OCI-LY7 (cell line): ENCODE data around the gene VPS35. TPM values are rescaled to one million over a fixed set of nuclear protein-coding genes. Genes with fewer than 3 reads are reported as not detected.

Experiments
- BruUV-seq: library from RNA; stranded (reverse); fragments of 400-500 nt; replicated peaks from 2 replicates; lab custom pipeline; 2021; lab: Mats Ljungman, UMichigan
- CTCF ChIA-PET: fragments of 300-600 bp; sonication (Branson Sonifier 250); formaldehyde crosslinking; loops from one replicate; lab custom pipeline; 2022; ENCODE audit warnings: antibody characterized with exemption; ENCODE audit not compliant: unreplicated experiment; lab: Charles Lee
- POLR2A ChIA-PET: fragments of 300-600 bp; sonication (Branson Sonifier 250); formaldehyde crosslinking; loops from one replicate; lab custom pipeline; 2022; ENCODE audit warnings: antibody characterized with exemption; lab: Charles Lee
- DNase-seq: peaks from one replicate; pipeline ENCODE4 v3.0.0-alpha.2; 2015; ENCODE audit warnings: low spot score
- H2AFZ ChIP-seq: fragments of 200-600 bp; sonication (generic), shearing (Covaris generic); 2 replicates; pipeline ENCODE4 v1.6.1; 2014; ENCODE audit warnings: mild to moderate bottlenecking, antibody characterized with exemption, low read length, moderate library complexity
- H3K27ac ChIP-seq: fragments of 200-600 bp; sonication (generic); 2 replicates; pipeline ENCODE4 v1.5.1; 2014; ENCODE audit warnings: mixed run types, low read depth, mild to moderate bottlenecking, moderate library complexity, low read length, inconsistent platforms; ENCODE audit not compliant: poor library complexity, severe bottlenecking
- H3K36me3 ChIP-seq: fragments of 200-600 bp; sonication (generic); 2 replicates; pipeline ENCODE4 v1.6.1; 2014; ENCODE audit warnings: mild to moderate bottlenecking, antibody characterized with exemption, low read length, moderate library complexity, mixed read lengths; ENCODE audit not compliant: insufficient read depth
- H3K4me1 ChIP-seq: fragments of 200-600 bp; sonication (generic); 2 replicates; pipeline ENCODE4 v1.5.1; 2014; ENCODE audit warnings: mild to moderate bottlenecking, low read length; ENCODE audit not compliant: insufficient read depth, poor library complexity, severe bottlenecking
- H3K4me2 ChIP-seq: fragments of 200-600 bp; sonication (generic); 2 replicates; pipeline ENCODE4 v1.6.1; 2014; ENCODE audit warnings: mild to moderate bottlenecking, low read length
- H3K4me3 ChIP-seq: fragments of 200-600 bp; sonication (generic); 2 replicates; pipeline ENCODE4 v1.5.1; 2014; ENCODE audit warnings: mild to moderate bottlenecking, low read depth, low read length; ENCODE audit not compliant: poor library complexity, severe bottlenecking
- H3K79me2 ChIP-seq: fragments of 200-600 bp; sonication (generic); 2 replicates; pipeline ENCODE4 v1.6.1; 2016; ENCODE audit warnings: low read depth, mild to moderate bottlenecking, low read length, moderate library complexity, mixed read lengths; ENCODE audit not compliant: insufficient read depth
- H3K9me2 ChIP-seq: fragments of 200-600 bp; sonication (generic); 2 replicates; pipeline ENCODE4 v1.6.1; 2016; ENCODE audit warnings: mild to moderate bottlenecking, low read length, mixed read lengths; ENCODE audit not compliant: insufficient read depth
- H3K9me3 ChIP-seq: fragments of 200-600 bp; sonication (generic); 2 replicates; pipeline ENCODE4 v1.6.1; 2014; ENCODE audit warnings: mild to moderate bottlenecking, mixed run types, low read length, mixed read lengths
- H4K20me1 ChIP-seq: fragments of 200-600 bp; sonication (generic); 2 replicates; pipeline ENCODE4 v1.6.1; 2014; ENCODE audit warnings: mild to moderate bottlenecking, antibody characterized with exemption, low read length, moderate library complexity, mixed read lengths; ENCODE audit not compliant: insufficient read depth
- EZH2phosphoT487 ChIP-seq: fragments of 200-600 bp; sonication (generic); IDR thresholded peaks from 2 replicates; pipeline ENCODE4 v1.6.1; 2018; ENCODE audit warnings: low read depth, borderline replicate concordance, mild to moderate bottlenecking, mixed run types, antibody characterized with exemption, low read length, moderate library complexity, mixed read lengths
- intact Hi-C: fragments of 100-400 bp; cut with micrococcal nuclease; formaldehyde crosslinking; loops from one replicate; pipeline ENCODE4 v1.10.0; 2022; ENCODE audit not compliant: unreplicated experiment
- total RNA-seq, 2 experiments: library from RNA; depleted of rRNA in 1 of 2; stranded (reverse); fragments of >200 nt in 1 of 2; shearing (Covaris generic) in 1 of 2; gene quantifications; 2 replicates each; pipeline ENCODE4 v1.2.3, GENCODE V29; 2014 to 2022
- TF ChIP-seq, protein P1 (sequence below): fragments of 200-600 bp; sonication (generic); conservative IDR thresholded peaks from 2 replicates; pipeline ENCODE4 v1.5.1; 2014; ENCODE audit warnings: mild to moderate bottlenecking, antibody characterized with exemption, low read length, moderate library complexity, mixed read lengths

VPS35 gene
- total RNA-seq, 2 experiments from 2014 or later = 64.6 to 100 TPM

DNA sequence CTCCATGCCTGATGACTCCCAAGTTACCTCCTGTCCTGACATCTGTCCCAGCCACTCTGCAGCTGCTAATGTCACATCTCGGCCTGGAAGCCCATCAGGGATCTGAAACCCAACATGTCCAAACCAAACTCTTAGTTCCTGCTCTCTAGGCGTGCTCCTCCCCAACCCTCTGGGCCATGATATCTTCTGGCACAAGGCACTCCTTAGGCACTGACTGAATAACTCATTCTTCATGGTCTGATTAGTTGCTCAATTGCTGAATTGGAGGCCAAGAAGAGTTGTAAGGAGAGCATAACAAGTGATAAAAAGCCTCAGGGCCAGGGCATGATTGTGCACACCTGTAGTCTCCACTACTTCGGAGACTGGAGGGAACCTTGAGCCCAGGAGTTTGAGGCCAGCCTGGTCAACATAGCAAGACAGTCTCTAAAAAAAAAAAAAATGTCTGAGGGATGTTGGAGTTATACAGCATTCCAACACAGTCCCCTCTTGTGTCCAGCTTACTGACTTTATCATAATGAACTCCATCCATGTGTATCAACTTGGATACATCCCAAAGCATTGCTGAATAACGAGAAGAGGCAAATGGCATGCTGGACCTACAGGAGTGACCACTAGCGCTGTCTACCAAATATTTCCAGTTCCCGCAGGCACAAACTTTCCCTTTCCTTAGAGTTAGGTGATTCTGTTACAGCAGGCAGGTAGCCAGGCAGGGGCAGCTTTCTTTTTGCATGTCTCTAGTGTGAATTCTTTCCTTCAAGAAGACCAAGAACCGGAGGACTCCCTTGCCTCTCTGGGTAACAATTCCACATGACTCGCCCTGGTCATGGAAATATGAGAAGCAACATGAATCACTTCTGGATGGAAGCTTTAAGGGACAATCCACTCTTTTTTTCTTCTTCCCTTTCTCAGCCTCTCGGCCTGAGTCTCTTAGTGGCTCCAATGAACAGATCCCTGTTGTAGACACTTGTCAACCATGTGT is 49.7 kb downstream of the VPS35 start:
- CTCF ChIA-PET = no interaction called here

DNA sequence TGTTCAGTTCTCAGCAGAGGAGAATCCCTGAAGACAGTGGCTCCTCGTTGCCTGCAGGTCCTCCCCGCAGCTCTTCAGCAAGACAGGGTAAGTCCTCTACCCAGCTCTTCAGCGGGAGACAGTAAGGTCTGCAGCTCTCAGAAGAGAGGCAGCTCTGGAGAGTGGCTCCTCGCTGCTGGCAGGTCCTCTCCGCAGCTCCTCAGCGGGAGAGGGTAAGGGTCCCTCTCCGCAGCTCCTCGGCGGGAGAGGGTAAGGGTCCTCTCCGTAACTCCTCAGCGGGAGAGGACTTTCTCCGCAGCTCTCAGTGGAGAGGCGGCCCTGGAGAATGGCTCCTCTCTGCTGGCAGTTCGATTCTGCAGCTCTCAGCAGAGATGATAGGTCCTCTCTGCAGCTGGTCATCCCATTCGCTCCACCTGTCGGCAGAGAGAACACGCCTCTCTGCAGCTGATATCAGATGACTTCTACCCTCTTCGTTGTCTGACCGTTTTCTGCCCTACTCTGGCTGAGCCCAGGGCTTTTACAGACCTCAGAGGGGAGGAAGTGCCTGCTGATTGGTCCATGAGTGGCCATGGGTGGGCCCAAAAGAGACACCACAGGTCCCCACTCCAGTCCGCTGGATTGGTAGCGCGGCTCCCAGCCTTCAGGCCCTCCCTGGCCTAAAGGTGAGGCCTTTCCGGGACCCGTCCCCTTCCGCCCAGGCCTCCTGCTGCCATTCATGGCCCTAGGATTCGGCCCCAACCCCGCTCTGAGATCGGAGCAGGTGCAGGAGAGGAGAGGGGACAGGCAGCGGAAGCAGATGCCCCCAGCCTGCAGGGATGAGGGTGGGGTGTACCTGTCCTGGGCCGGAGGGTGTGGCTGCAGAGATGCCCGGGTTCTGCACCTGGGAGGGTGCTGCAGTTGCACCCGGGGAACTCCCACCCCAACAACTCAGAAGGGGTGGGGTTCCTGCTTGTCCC is 55.9 kb downstream of the VPS35 start:
- Histone ChIP-seq H3K27ac (no peak overlapping the region), H3K4me2 (no peak overlapping the region), H3K79me2 (no peaks in the 10 kb centered on the region), H3K36me3 (no peaks in the 10 kb centered on the region), H2AFZ (no peak overlapping the region), H3K9me3 (no peaks in the 10 kb centered on the region), H4K20me1 (no peaks in the 10 kb centered on the region), H3K4me3 (no peak overlapping the region), H3K4me1 (no peaks in the 10 kb centered on the region), H3K9me2 (no peaks in the 10 kb centered on the region)
- BruUV-seq = no TSS peak
- TF ChIP-seq EZH2phosphoT487 = no peak
- TF ChIP-seq, protein P1, sequence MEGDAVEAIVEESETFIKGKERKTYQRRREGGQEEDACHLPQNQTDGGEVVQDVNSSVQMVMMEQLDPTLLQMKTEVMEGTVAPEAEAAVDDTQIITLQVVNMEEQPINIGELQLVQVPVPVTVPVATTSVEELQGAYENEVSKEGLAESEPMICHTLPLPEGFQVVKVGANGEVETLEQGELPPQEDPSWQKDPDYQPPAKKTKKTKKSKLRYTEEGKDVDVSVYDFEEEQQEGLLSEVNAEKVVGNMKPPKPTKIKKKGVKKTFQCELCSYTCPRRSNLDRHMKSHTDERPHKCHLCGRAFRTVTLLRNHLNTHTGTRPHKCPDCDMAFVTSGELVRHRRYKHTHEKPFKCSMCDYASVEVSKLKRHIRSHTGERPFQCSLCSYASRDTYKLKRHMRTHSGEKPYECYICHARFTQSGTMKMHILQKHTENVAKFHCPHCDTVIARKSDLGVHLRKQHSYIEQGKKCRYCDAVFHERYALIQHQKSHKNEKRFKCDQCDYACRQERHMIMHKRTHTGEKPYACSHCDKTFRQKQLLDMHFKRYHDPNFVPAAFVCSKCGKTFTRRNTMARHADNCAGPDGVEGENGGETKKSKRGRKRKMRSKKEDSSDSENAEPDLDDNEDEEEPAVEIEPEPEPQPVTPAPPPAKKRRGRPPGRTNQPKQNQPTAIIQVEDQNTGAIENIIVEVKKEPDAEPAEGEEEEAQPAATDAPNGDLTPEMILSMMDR = no peak
- POLR2A ChIA-PET = interaction anchor here (0.6 kb wide), 1 partner anchor 12 kb away, joined by 3 read pairs; the partner anchor contains the start of gene SHCBP1
- intact Hi-C loops = no loop called here
- no peak for DNase-seq
- CTCF ChIA-PET = no interaction called here

More for the DNA sequence above, 49.7 kb downstream of the VPS35 start:
- TF ChIP-seq EZH2phosphoT487 = no peak
- TF ChIP-seq, protein P1 = no peak
- Histone ChIP-seq H3K36me3 (no peaks in the 10 kb centered on the region), H4K20me1 (no peaks in the 10 kb centered on the region), H3K4me2 (no peak overlapping the region), H2AFZ (no peak overlapping the region), H3K27ac (no peak overlapping the region), H3K79me2 (no peaks in the 10 kb centered on the region), H3K9me3 (no peaks in the 10 kb centered on the region), H3K9me2 (no peaks in the 10 kb centered on the region), H3K4me1 (no peaks in the 10 kb centered on the region), H3K4me3 (no peak overlapping the region)
- POLR2A ChIA-PET = no interaction called here
- no TSS peak for BruUV-seq
- intact Hi-C loops = no loop called here
- no peak for DNase-seq
